Measurements from ENCODE around the gene RHOT2. TPM values are rescaled to one million over a fixed set of nuclear protein-coding genes. Genes with fewer than 3 reads are reported as not detected.

RHOT2 gene
- total and polyA plus RNA-seq, 2 of the 8 experiments (the other 6 are each of a cell fraction or from before 2014, with no cell fraction given) = 149 to 194 TPM

- no peak for TF ChIP-seq RBBP5 (IDR thresholded peaks at IDR 0.05; ENCODE audit: borderline replicate concordance, low read depth, low read length)
- no peak for TF ChIP-seq USF2 (IDR thresholded peaks at IDR 0.05; ENCODE audit: low read length)
- no peak for TF ChIP-seq POLR2A (IDR thresholded peaks at IDR 0.05; ENCODE audit: control extremely low read depth in 1 of 2, low read depth in 2 of 2, low read length in 2 of 2)
Measured at GRCh38 chr16:674968-675883, 7.3 kb downstream of the RHOT2 start, which contains the start of gene RHBDL1 (continued).

Data from H1 (cell line).